ENCODE data around the gene OTUD7B.

- TF ChIP-seq EP300 (IDR thresholded peaks at IDR 0.05; ENCODE audit: borderline replicate concordance in 1 of 2, low read depth in 2 of 2, low read length in 2 of 2) = no peak
- no peak for TF ChIP-seq CTCF (IDR thresholded peaks at IDR 0.05; ENCODE audit: control extremely low read depth in 1 of 3, insufficient read depth in 1 of 3, low read depth in 1 of 3, low read length in 3 of 3)
- no peak for TF ChIP-seq CBX5 (IDR thresholded peaks at IDR 0.05; ENCODE audit: low read depth, low read length)
- TF ChIP-seq EGR1 (IDR thresholded peaks at IDR 0.05; ENCODE audit: borderline replicate concordance, low read depth, low read length) = no peak
These were observed 72.8 kb downstream of the OTUD7B start for GRCh38 chr1:149937759-149938158.

Data from H1 (cell line).